Stimulated activated CD4-positive, alpha-beta T cell treated with anti-CD3 and anti-CD28 coated beads, Interleukin-4, amount 100 ng/mL, for 48 hours (primary cell): ENCODE data around the gene ZNF436.
"Not testable (repeated sequence)": the region's sequence is repeated elsewhere in the genome, so short reads cannot be mapped to it uniquely, and the experiment has no call there.

Source experiments
- DNase-seq, 2 donors: peaks; one replicate each; pipeline ENCODE4 v3.0.0-alpha.2; 2020; ENCODE audit warnings: low read depth in 2 of 2

ZNF436 gene

DNA sequence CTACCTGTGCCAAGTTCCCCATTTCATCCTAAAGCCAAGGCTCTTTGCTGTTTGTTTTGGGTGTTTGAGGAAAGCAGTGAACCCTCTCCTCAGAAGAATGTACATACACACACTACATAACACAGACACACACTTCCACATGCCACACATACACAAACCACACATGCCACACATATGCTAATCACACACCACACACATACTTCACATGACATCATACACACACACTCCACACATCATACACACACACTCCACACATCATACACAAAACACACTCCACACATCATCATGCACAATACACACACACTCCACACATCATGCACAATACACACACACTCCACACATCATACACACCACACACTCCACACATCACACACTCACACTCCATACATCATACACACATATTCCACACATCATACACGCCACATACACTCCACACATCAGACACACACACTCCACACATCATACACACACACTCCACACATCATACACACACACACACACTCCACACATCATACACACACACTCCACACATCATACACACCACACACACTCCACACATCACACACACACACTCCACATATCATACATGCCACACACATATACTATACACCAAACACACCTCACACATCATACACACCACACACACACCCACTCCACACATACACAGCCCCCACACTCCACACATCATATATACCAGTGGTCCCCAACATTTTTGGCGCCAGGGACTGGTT is 22.7 kb upstream of the ZNF436 start:
- no peak for DNase-seq

DNA sequence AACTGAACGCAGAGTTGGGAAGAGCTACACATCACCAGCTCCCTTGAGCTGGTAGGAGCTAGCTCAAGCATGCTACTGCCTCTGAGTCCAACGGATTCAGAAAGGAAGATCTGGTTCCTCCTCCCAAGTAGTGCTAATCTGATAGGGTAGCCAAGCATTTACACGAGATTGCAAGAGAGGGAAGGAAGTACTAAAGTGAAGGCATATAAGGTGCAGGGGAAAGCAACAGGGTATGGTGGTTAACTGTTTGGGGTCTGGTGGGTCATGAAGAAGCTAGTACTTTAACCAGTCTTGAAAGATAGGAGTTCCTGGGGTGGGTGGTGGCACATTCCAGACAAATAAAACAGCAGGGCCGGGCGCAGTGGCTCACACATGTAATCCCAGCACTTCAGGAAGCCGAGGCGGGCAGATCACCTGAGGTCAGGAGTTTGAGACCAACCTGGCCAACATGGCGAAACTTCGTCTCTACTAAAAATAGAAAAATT is 20.2 kb upstream of the ZNF436 start:
- DNase-seq = no peak

DNA sequence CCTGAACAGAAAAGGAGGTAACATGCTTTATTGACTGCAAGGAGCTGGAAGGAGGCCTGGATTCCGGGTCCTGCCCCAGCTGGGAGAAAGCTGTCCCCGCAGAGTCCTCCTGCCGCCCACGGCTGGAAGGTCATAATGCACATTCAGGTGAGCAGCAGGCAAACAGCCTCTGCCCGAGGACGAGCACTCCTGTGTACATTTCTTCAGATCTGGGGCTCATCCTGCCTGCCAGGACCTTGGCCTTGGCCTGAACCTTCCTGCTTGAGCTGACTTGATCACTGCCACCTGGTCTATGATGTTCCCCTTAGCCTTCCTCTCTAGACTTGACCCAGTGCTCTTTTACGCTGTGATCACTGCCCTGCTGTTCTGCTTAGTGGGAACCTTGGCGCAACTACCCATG is 17.9 kb upstream of the ZNF436 start:
- DNase-seq = no peak

DNA sequence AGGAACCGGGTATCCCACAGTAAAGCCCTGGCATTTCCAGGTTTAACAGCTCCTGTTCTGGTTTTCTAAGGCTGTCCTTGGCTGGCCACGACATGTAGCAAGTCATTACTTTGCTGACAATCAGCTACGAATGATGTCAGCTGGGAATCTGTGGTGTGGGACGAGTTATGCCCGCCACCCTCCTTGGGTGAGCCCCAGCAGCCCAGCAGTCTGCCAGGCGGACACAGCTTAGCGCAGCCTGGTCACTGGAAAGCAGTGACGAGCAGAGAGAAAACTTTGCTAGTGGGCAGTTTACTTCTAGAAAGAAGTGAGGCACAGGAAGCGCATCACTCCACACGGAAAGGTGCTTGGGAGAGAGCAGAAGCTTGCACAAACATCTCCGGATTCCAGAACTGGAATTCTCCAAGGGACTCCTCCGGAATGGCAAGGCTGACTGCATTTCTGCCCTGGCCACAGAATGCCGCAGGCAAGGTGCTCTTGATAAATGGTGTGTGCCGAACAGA is 15.5 kb upstream of the ZNF436 start:
- DNase-seq = no peak

DNA sequence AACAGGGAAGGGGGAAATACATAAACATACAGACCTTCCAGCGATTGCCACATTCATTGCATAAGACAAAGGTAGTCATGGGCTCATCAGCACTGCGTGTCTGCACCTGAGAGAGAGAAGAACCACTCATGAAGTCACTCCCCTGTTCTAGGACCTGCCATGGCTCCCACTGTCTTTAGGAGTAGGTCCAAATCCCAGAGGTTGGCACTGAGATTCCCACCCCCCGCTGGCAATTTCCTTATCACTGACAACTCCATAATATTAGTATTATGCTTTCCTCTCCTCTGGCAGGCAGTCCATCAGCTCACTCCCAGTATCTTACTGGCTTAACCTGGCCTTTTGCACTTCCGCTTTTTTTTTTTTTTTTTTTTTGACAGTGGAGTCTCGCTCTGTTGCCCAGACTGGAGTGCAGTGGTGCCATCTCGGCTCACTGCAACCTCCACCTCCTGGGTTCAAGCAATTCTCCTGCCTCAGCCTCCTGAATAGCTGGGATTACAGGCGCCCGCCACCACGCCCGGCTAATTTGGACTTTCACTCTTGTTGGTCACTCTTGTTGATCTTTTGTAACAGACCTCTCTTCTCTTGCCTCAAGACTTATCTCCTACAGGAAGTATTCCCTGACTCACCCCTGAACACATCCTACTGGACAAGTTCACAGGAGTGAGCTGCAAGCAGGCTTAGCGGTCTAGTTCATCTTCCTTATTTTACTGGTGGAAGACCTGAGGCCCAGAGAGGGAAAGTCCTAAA is 14.8 kb upstream of the ZNF436 start:
- DNase-seq = no peak

DNA sequence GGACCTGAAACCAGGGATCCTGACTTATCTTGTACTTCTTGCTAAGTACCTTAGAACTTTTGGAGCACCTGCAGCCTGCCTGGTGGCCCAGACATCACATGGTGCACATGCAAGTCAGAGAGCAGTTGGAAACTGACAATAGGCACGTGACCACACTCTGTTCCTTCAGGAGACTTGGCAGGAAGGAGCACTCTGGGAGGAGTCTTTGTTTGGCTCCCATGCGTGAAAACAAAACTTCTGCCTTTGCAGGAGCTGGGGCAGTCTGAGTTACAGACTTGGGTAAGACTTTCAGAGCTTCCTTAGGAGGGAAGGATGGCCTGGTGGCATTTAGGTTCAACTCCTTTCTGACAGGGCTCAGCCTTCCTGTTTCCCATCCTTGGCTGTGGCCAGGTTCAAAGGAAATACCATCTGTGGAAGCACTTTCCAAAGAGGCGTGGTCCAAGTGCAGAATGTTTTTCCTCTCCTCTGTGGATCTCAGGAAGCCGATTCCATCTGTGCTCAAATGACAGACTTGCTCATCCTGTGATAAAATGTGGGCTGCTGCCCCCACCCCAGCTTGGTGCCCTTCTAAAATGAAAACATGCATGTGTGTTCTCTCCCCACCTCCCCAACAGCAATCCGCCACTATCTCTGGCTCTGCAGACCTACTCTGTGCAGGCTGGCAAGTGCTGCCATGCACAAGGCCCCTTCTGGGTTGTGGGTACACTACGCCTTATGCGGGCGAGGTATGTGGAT is 14.1 kb upstream of the ZNF436 start:
- DNase-seq = no peak

DNA sequence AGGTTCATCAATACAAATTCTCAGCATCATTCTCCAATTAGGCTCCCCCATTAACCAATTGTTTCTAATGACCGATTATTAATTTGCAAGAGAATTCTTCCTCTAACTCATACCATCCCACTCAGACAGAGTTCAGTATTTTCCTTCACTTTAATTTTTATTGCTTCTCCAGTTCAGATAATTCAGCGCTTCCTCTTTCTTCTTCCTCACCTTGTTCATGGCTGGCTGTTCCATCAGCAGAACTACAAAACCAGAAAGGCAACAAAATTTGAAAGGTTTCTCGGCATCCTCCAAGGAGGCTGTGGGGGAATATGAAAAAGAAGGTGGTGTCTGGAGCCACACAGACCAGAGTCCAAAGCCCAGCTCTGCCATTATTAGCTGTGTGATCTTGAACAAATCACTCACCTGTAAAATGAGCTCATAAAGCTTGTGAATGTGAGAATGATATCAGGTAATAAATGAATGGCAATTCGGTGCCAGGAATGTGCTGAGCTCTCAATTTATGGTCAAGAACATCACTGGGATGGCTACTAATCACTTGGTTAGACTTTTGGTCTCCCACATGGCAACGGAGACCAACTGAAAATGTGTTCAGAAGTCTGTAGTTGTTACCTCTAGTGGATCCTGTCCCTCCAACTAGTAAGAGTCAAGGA is 11.7 kb upstream of the ZNF436 start:
- no peak for DNase-seq

DNA sequence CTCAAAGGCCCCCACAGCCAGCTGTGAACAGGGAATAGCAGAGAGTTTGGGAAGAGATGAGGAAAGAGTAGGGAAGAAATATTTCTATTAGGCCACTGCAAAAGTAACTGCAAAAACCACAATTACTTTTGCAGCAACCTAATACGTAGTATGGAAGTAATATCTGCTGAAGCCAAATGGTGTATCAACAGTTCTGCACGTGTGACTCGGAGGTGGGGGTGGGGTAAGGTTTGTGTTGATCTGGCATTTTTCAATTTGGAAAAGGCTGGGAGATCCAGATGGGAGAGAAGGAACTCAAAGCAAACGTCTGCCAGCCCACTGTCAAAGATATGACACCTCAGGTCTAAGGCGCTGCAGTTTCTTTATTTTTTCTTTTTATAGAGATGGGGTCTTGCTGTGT is 11.1 kb upstream of the ZNF436 start:
- DNase-seq = no peak

DNA sequence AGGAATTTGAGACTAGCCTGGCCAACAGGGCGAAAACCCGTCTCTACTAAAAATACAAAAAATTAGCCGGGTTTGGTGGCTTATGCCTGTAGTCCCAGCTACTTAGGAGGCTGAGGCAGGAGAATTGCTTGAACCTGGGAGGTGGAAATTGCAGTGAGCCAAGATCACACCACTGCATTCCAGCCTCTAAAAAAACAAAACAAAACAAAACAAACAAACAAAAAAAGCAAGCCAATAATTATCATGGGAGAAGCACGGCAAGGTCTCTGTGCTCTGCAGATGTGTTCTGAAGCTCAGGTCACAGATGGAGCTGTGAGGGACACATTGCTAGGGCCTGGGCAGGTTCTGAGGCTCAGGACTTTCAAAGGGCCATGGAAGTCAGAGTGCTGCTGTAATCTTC is 10.6 kb upstream of the ZNF436 start:
- DNase-seq = not testable (repeated sequence)

DNA sequence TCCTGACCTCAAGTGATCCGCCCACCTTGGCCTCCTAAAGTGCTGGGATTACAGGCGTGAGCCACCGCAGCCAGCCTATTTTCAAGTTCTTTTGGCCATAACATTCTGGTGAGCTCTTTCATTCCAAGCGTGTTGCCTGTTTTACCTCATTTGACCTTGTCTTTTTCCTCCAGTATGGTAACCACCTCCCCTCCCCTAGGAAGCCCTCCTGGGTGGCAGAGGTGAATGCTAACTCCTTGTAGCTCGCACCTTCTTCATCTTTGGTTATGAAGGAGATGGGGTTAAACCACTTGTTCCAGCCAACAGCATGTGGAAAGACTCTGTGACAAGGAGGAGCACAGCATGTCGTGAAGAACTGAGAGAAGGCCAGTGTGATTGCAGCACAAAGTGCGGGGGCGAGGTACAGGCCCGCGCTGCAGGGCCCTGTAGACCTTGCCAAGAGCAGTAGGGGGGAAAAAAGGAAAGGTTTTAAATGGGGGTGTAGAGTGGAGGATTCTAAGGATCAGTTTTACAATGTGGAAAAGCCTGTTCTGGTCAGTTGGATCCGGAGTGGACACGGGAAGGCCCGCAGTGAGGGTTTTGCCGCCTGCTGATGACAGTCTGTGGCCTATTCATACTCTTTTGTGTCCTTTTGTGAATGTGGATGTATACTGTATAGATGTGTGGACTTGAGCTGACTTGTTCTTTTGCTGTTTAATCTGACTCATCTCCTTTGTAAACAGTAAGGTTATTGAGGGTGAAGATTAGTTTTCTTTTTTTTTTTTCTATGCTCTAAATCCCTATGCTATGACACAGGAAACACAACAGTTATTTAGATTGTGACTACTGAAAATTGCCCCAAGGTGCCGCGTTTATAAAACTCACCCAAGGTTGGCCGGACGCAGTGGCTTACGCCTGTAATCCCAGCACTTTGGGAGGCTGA is 7.5 kb upstream of the ZNF436 start:
- no peak for DNase-seq

DNA sequence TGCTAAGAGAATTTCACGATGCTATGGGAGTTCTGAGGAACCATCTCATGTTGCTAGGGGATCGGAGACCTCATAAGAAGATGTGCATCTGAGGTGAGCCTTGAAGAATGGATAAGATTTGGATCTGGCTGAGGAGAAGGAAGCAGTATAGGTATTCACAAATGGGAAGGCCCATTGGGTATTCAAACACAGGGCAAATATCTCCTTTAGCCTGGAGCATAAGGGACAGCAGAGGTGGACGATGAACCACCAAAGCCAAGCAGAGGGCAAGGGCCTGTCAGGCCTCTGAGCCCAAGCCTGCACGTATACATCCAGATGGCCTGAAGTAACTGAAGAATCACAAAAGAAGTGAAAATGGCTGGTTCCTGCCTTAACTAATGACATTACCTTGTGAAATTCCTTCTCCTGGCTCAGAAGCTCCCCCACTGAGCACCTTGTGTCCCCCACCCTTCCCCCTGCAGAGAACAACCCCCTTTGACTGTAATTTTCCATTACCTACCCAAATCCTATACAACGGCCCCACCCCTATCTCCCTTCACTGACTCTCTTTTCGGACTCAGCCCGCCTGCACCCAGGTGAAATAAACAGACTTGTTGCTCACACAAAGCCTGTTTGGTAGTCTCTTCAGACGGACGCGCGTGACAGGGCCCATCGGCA is 4.6 kb upstream of the ZNF436 start:
- DNase-seq = not testable (repeated sequence)

DNA sequence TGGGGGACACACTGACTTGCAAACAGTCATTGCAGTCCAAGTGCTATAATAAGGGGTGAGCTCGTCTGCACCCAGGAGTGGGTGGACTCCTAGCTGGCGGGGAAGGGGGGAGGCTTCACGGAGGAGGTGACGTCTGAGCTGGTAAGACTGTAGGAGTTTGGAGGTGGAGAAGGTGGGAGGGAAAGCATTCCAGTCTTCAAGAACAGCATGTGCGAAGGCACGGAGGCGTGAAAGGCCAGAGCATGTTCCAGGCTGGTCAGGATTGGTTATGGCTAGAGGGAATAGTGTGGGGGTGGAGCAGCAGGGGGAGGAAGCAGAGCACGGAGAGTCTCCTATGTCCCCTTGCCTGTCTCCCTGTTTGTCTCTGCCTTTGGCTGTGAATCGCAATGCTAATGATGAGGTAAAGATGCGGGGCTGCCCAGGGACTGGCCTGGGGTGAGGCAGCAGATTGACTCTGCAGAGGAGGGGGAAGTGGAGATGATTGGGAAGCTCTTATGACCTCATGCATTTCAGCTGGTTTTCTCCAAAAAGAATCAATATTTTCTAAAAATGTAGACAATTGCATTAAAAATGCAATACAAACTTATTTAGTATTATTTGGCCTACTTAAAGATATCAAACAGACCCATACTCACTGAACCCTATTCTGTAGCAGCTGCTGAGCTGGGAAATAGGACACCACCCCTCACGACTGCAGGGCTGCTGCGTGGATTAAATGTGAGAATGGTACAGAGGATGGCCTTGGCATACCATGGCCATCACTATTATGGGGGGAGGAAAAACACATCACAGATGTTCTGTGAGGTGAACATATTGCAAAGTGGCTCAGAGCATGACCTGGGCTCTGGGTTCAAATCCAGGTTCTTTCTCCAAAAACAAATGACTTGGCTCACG is 2.6 kb upstream of the ZNF436 start:
- DNase-seq = no peak

DNA sequence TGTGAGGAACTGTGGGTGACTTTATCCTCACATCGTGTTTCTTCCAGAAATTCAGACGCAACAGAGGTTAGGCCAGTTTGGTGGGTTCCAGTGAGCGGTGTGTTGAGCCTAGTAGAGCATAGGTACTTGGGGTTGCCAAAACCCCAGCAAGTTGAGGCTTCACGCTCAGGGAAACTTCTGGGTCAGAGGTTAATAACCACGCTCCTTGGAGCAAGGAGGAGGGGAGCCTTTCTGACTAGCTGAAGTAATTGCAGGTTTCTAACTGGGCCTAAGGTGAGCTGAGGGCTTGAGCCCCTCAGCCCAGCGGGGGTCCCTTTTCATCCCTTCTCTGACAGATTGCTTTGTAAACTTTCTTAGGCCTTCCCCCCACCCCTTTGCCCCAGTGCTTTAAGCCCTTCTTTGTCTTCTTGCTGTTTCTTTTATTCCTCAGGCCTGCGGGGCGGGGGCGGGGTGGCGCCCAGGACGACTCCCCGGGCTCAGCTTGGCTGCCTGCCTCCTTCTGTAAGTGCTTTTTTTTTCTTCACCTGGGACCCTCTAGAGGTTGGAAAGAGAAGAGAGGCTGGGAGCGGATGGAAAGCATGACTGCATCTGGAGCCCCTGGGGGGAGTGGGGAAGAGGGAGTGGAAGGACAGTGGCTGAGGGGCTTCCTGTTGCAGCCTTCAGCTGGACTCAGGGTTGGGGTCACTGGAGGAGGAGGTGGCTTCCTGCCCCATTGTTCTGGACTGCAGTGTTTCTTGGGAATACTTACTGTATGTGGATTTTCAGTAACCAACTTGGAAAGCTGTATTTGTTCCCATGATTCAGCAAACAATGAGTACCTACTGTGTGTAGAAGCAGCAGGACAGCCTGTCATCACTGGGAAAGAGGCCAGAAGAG is 1.3 kb upstream of the ZNF436 start:
- DNase-seq = no peak

DNA sequence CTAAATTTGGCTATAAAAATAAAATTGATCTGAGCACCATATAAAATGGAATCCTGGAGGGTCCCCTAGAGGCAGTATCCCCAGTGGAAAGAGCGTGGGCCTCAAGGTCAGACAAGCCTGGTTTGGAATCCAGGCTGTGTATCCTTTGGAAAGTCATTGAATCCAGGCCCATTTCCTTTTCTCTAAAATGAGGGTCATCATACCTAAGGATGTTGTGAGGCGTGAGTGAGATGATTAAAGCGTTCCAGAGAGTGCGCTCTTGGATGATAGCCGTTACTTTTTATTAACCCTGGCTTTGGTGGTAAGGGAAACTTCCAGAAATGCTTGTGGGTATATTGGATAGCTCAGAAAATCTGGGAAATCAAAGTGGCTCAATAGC is 683 bp upstream of the ZNF436 start:
- DNase-seq = no peak

DNA sequence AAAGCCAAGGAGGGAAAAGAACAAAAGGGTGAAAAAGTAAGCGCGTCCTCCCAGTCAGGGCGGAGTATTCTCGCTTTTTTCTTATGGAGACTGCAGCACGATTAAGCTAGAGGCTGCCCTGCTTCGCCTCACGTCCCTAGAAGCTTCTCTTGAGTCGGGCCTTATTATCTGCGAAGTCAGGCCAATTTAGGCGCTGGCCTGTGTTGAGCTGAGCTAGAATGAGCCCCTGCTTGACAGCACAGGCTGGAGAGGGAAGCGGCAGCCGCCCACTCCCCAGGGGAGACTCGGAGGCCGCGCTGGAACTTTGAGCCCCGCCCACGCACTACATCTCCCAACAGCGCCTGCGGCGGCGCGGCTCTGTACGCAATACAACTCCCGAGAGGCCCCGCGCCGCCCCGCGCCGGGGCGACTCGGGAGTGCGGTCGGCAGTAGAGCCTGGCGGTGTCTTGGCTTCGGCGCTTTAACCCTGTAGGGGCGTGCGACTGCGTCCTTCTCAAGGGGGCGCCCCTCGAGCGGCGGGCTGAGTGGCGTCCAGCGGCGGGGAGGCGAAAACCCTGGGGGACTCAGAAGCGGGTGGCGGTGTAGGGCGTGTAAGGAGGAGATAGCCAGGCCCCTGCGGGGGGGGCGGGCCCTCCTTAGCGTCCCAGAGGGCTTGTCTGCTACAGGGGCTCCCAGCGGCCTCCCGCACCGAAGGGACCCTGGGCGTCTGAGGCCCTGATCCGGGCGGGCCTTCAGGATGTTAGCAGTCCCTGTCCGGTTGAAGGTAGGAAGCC is 888 bp downstream of the ZNF436 start:
- peak; percentile 81 to 84 for DNase-seq

DNA sequence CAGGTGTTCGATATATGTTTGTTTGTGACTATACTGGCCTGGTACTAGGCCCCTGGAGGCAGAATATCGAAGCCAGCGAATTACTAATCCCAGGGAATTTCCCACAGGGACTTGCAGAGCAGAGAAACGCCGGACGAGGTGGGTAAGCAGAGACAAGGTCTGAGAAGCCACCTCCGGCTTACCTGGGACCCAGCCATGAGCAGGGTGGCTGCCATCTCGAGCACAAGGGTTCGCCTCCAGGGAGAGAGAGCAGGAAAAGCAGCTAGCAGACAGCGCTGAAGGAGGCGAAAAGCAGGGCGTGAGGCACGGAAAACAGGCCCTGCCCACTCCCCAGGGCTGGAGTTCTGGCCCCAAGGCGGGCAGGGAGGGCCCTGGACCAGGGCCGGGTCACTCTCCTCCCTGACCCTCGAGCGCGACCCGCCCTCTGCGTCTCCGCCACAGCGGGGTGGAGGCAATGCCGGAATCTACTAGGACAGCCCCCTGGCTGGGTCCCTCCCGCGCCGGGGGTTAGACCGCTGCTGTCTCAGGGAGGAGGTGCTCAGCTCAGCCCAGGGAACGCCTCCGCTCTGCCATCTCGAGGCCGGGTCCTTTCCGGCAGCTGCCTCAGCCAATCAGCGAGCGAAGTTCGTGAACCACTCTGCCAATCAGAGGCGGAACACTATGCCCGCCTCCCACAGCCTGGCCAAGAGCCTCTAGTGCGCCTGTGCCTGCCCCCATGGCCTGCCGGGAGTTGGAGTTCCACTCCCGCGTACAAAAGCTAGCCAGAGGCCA is 1.7 kb downstream of the ZNF436 start:
- DNase-seq = peak; percentile 92 to 98

DNA sequence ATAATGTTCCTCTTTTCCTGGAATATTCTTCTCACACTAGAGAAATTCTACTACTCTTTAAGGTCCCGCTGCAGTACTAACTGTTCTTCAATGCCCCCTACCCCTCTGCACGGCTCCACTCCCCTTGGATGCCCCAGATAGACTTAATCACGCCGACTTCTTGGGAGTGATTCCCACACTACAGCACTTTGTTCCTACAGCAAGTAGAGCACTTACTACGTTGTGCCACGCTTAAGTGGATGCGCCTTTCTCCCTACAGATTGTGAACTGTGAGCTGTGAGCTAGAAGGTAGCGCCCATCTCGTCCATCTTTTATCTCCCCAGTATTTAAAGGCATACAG is 2.2 kb downstream of the ZNF436 start:
- no peak for DNase-seq
